DOHH2 (cell line): Measurements from ENCODE around the gene NLGN1.

Experiments
- H3F3A ChIP-seq: fragments of 200-600 bp; sonication (generic), shearing (Covaris generic); 2 replicates; pipeline ENCODE4 v1.6.0; 2016; ENCODE audit warnings: antibody characterized with exemption, mild to moderate bottlenecking; ENCODE audit not compliant: control insufficient read depth, insufficient read depth
- H3K27ac ChIP-seq: fragments of 200-600 bp; sonication (generic); 2 replicates; pipeline ENCODE4 v1.5.1; 2014; ENCODE audit warnings: low read depth, mild to moderate bottlenecking, low read length, moderate library complexity
- H3K27me3 ChIP-seq: fragments of 200-600 bp; sonication (generic); 2 replicates; pipeline ENCODE4 v1.6.1; 2014; ENCODE audit warnings: mild to moderate bottlenecking, low read length, mixed read lengths; ENCODE audit not compliant: control insufficient read depth
- H3K36me3 ChIP-seq: fragments of 200-600 bp; sonication (generic); 2 replicates; pipeline ENCODE4 v1.6.1; 2014; ENCODE audit warnings: mild to moderate bottlenecking, low read length, moderate library complexity, mixed read lengths; ENCODE audit not compliant: control insufficient read depth
- H3K4me1 ChIP-seq: fragments of 200-600 bp; sonication (generic); 2 replicates; pipeline ENCODE4 v1.6.1; 2014; ENCODE audit warnings: mild to moderate bottlenecking, low read length, mixed read lengths; ENCODE audit not compliant: control insufficient read depth
- H3K4me2 ChIP-seq: fragments of 200-600 bp; sonication (generic); 2 replicates; pipeline ENCODE4 v1.6.0; 2014; ENCODE audit warnings: mild to moderate bottlenecking, low read length, moderate library complexity
- H3K4me3 ChIP-seq: fragments of 200-600 bp; sonication (generic); 2 replicates; pipeline ENCODE4 v1.5.1; 2014; ENCODE audit warnings: mild to moderate bottlenecking, low read length, mixed read lengths
- H3K79me2 ChIP-seq: fragments of 200-600 bp; sonication (generic); 2 replicates; pipeline ENCODE4 v1.6.1; 2014; ENCODE audit warnings: mild to moderate bottlenecking, low read length, mixed read lengths; ENCODE audit not compliant: control insufficient read depth
- H3K9me2 ChIP-seq: fragments of 200-600 bp; sonication (generic); replicated peaks from 2 replicates; pipeline ENCODE4 v1.6.1; 2014; ENCODE audit warnings: mild to moderate bottlenecking, low read length, mixed read lengths; ENCODE audit not compliant: control insufficient read depth
- H3K9me3 ChIP-seq: fragments of 200-600 bp; sonication (generic); 2 replicates; pipeline ENCODE4 v1.6.1; 2014; ENCODE audit warnings: antibody characterized with exemption, low read length, mixed read lengths; ENCODE audit not compliant: control insufficient read depth, insufficient read depth
- H4K20me1 ChIP-seq: fragments of 200-600 bp; sonication (generic); 2 replicates; pipeline ENCODE4 v1.6.0; 2014; ENCODE audit warnings: low read depth, mild to moderate bottlenecking, antibody characterized with exemption, low read length, moderate library complexity; ENCODE audit not compliant: control insufficient read depth, insufficient read depth
- CTCF ChIP-seq: fragments of 200-600 bp; sonication (generic); IDR thresholded peaks from one replicate; pipeline ENCODE4 v1.5.1; 2014; ENCODE audit warnings: antibody characterized with exemption, mild to moderate bottlenecking, low read depth, low read length; ENCODE audit not compliant: poor library complexity, severe bottlenecking
- EZH2phosphoT487 ChIP-seq: fragments of 200-600 bp; sonication (generic); IDR thresholded peaks from 2 replicates; pipeline ENCODE4 v1.6.1; 2017; ENCODE audit warnings: borderline replicate concordance, mild to moderate bottlenecking, antibody characterized with exemption, low read length, moderate library complexity, mixed read lengths

The NLGN1 gene

DNA sequence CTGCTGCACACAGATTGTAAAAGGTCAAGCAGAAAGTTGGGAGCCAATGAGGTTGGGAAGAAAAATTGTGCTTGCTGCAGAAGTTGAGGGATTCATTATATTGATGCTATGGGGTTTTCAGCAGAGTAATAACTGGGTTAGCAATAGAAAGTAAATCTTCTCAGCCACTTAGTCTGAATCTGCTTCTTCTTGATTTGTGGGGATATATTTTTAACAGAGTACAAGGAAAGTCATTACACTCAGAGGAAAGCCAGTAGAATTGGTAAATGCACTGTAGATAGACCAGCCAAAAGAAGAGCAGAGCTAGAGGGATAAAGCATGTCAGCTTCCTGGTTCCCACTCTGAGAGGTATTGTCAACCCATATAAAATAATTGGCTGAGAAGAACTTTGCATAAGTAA lies 663.6 kb downstream of the NLGN1 start:
- Histone ChIP-seq H3K9me3 (no peaks in the 10 kb centered on the region), H3K4me2 (no peak overlapping the region), H3K79me2 (no peaks in the 10 kb centered on the region), H3F3A (no peaks in the 10 kb centered on the region), H3K27me3 (no peaks in the 10 kb centered on the region), H4K20me1 (no peaks in the 10 kb centered on the region), H3K9me2 (no peaks in the 10 kb centered on the region), H3K27ac (no peak overlapping the region), H3K4me1 (no peaks in the 10 kb centered on the region), H3K36me3 (no peaks in the 10 kb centered on the region), H3K4me3 (no peak overlapping the region)
- TF ChIP-seq EZH2phosphoT487 (no peak), CTCF (no peak)

DNA sequence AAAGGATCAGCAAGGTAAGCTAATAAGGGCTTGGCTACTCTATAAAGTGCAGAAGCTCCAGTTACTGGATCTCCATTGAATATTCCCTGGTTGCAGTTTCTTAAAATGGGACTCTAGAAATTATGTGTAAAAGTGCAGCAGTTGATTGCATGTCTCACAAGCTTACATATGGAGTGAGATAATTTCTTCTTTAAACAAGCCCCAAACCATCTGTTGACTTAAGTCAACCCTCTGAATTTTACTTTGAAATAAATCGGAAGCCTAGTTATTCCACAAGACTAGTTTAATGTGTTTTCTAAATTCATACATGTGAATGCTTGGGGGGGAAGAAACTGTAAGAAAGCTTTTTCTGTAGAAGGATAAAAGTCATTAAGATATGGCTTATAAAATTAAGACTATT lies 664.2 kb downstream of the NLGN1 start:
- H4K20me1 ChIP-seq, result no peaks in the 10 kb centered on the region

GRCh38 chr3:174062923-174063322 lies 665.4 kb downstream of the NLGN1 start:
- Histone ChIP-seq H4K20me1 (no peaks in the 10 kb centered on the region), H3F3A (no peaks in the 10 kb centered on the region), H3K4me3 (no peak overlapping the region), H3K9me3 (no peaks in the 10 kb centered on the region), H3K36me3 (no peaks in the 10 kb centered on the region), H3K27me3 (no peaks in the 10 kb centered on the region), H3K4me1 (no peaks in the 10 kb centered on the region), H3K79me2 (no peaks in the 10 kb centered on the region), H3K9me2 (no peaks in the 10 kb centered on the region), H3K27ac (no peak overlapping the region), H3K4me2 (no peak overlapping the region)
- TF ChIP-seq CTCF, result no peak
- no peak for TF ChIP-seq EZH2phosphoT487

More for the DNA sequence above, 664.2 kb downstream of the NLGN1 start:
- Histone ChIP-seq H3K27ac (no peak overlapping the region), H3K9me3 (no peaks in the 10 kb centered on the region), H3K27me3 (no peaks in the 10 kb centered on the region), H3K4me3 (no peak overlapping the region), H3F3A (no peaks in the 10 kb centered on the region), H3K36me3 (no peaks in the 10 kb centered on the region), H3K9me2 (no peaks in the 10 kb centered on the region), H3K79me2 (no peaks in the 10 kb centered on the region), H3K4me1 (no peaks in the 10 kb centered on the region), H3K4me2 (no peak overlapping the region)
- TF ChIP-seq CTCF, result no peak
- TF ChIP-seq EZH2phosphoT487, result no peak

- Histone ChIP-seq H3K4me1 (no peaks in the 10 kb centered on the region), H3K27ac (no peak overlapping the region), H3K79me2 (no peaks in the 10 kb centered on the region), H3F3A (no peaks in the 10 kb centered on the region), H4K20me1 (no peaks in the 10 kb centered on the region), H3K9me2 (no peaks in the 10 kb centered on the region), H3K36me3 (no peaks in the 10 kb centered on the region), H3K4me2 (no peak overlapping the region), H3K27me3 (no peaks in the 10 kb centered on the region), H3K4me3 (no peak overlapping the region), H3K9me3 (no peaks in the 10 kb centered on the region)
- no peak for TF ChIP-seq EZH2phosphoT487
- no peak for TF ChIP-seq CTCF
Observed at GRCh38 chr3:174068035-174068434, 670.5 kb downstream of the NLGN1 start.
